ENCODE data around the gene SGK1. TPM values are rescaled to one million over a fixed set of nuclear protein-coding genes. Genes with fewer than 3 reads are reported as not detected.

The SGK1 gene
- total and polyA plus RNA-seq, 2 donors (not counting 1 experiment from before 2014, with no cell fraction given) = 37.3 to 57.8 TPM

GRCh38 chr6:134363323-134364039 is 45.6 kb upstream of the SGK1 start:
- no peak for ATAC-seq (ENCODE audit: low read depth)
- Histone ChIP-seq H3K27me3 (replicated peaks in 1 of 4; ENCODE audit: control extremely low read depth in 1 of 4, control insufficient read depth in 3 of 4, insufficient read depth in 4 of 4, low read length in 3 of 4) (no peaks in the 10 kb centered on the region), H3K27ac (ENCODE audit: low read length in 2 of 2) (no peak overlapping the region), H3K9ac (ENCODE audit: low read length) (no peak overlapping the region), H3K4me1 (ENCODE audit: control insufficient read depth in 2 of 2, insufficient read depth in 2 of 2, low read length in 2 of 2) (no peaks in the 10 kb centered on the region), H3K9me3 (ENCODE audit: control extremely low read depth in 1 of 3, control insufficient read depth in 2 of 3, insufficient read depth in 1 of 3, low read length in 2 of 3) (no peaks in the 10 kb centered on the region), H4K20me1 (ENCODE audit: control insufficient read depth, insufficient read depth, low read length, poor library complexity, severe bottlenecking) (no peaks in the 10 kb centered on the region), H3K4me2 (replicated peaks; ENCODE audit: low read depth, low read length, poor library complexity, severe bottlenecking) (no peak overlapping the region), H3K79me2 (ENCODE audit: control insufficient read depth, insufficient read depth, low read length) (no peaks in the 10 kb centered on the region), H3K36me3 (replicated peaks in 1 of 2; ENCODE audit: control extremely low read depth in 1 of 2, control insufficient read depth in 1 of 2, extremely low read depth in 1 of 2, insufficient read depth in 2 of 2, low read length in 1 of 2) (no peaks in the 10 kb centered on the region), H2AFZ (ENCODE audit: insufficient read depth, low read depth, low read length, poor library complexity, severe bottlenecking) (no peak overlapping the region), H3K4me3 (ENCODE audit: control extremely low read depth in 1 of 5, extremely low read depth in 1 of 5, insufficient read depth in 1 of 5, low read depth in 2 of 5, low read length in 4 of 5) (no peak overlapping the region)
- TF ChIP-seq EZH2 (IDR thresholded peaks at IDR 0.05; ENCODE audit: borderline replicate concordance, insufficient read depth, low read depth, low read length, poor library complexity, severe bottlenecking) = no peak
- no peak for TF ChIP-seq CTCF (IDR thresholded peaks at IDR 0.05)
- 60% methylated on average over 1 of the region's 2 CpGs for WGBS (ENCODE audit: insufficient coverage)
- H3K9me3 Mint-ChIP-seq (ENCODE audit: insufficient read depth) = no peaks in the 10 kb centered on the region
- no peak for DNase-seq
- CTCF ChIA-PET = interaction anchor here (0.7 to 1.5 kb wide), 3 partner anchors 10 to 176 kb away, joined by 3 to 4 read pairs (median 3); no protein-coding TSS in a partner anchor
- POLR2A ChIA-PET = no interaction called here
- no peaks in the 10 kb centered on the region for H3K27me3 Mint-ChIP-seq
- no peak overlapping the region for H3K4me3 Mint-ChIP-seq
- H3K27ac Mint-ChIP-seq = no peak overlapping the region
- intact Hi-C loops (cut with micrococcal nuclease) = no loop called here
- H3K4me1 Mint-ChIP-seq = no peaks in the 10 kb centered on the region

- TF ChIP-seq CTCF (IDR thresholded peaks at IDR 0.05) (no peak), EZH2 (IDR thresholded peaks at IDR 0.05; ENCODE audit: borderline replicate concordance, insufficient read depth, low read depth, low read length, poor library complexity, severe bottlenecking) (no peak)
- ChIA-PET CTCF (no interaction called here), POLR2A (no interaction called here)
- Histone ChIP-seq H3K27me3 (replicated peaks in 1 of 4; ENCODE audit: control extremely low read depth in 1 of 4, control insufficient read depth in 3 of 4, insufficient read depth in 4 of 4, low read length in 3 of 4) (no peaks in the 10 kb centered on the region), H3K79me2 (ENCODE audit: control insufficient read depth, insufficient read depth, low read length) (no peaks in the 10 kb centered on the region), H4K20me1 (ENCODE audit: control insufficient read depth, insufficient read depth, low read length, poor library complexity, severe bottlenecking) (no peaks in the 10 kb centered on the region), H3K27ac (ENCODE audit: low read length in 2 of 2) (no peak overlapping the region), H3K9ac (ENCODE audit: low read length) (no peak overlapping the region), H3K4me2 (replicated peaks; ENCODE audit: low read depth, low read length, poor library complexity, severe bottlenecking) (no peak overlapping the region), H2AFZ (ENCODE audit: insufficient read depth, low read depth, low read length, poor library complexity, severe bottlenecking) (no peak overlapping the region), H3K9me3 (ENCODE audit: control extremely low read depth in 1 of 3, control insufficient read depth in 2 of 3, insufficient read depth in 1 of 3, low read length in 2 of 3) (peaks cover 0 to 6% (median 0%) of the 10 kb centered on the region in 3 donors), H3K36me3 (replicated peaks in 1 of 2; ENCODE audit: control extremely low read depth in 1 of 2, control insufficient read depth in 1 of 2, extremely low read depth in 1 of 2, insufficient read depth in 2 of 2, low read length in 1 of 2) (no peaks in the 10 kb centered on the region), H3K4me3 (ENCODE audit: control extremely low read depth in 1 of 5, extremely low read depth in 1 of 5, insufficient read depth in 1 of 5, low read depth in 2 of 5, low read length in 4 of 5) (no peak overlapping the region), H3K4me1 (ENCODE audit: control insufficient read depth in 2 of 2, insufficient read depth in 2 of 2, low read length in 2 of 2) (no peaks in the 10 kb centered on the region)
- DNase-seq = no peak
- no peaks in the 10 kb centered on the region for H3K27me3 Mint-ChIP-seq
- WGBS (ENCODE audit: insufficient coverage) = 87% methylated on average over 6 of the region's 6 CpGs
- H3K4me3 Mint-ChIP-seq = no peak overlapping the region
- H3K27ac Mint-ChIP-seq = no peak overlapping the region
- H3K4me1 Mint-ChIP-seq = no peaks in the 10 kb centered on the region
- no peak for ATAC-seq (ENCODE audit: low read depth)
- intact Hi-C loops (cut with micrococcal nuclease) = no loop called here
- H3K9me3 Mint-ChIP-seq (ENCODE audit: insufficient read depth) = peaks cover 4% of the 10 kb centered on the region
These were observed 43.1 kb upstream of the SGK1 start for GRCh38 chr6:134361011-134361410.
